HEK293 (cell line): ENCODE data around the gene AURKAIP1.
A peak's percentile ranks its signal among the peaks of the same experiment; 100 is the strongest.

Experiments
- CTCF ChIA-PET: fragments of 350-600 bp; formaldehyde crosslinking; extraction: SDS; loops from one replicate; lab custom pipeline; 2021; ENCODE audit warnings: antibody characterized with exemption; lab: Yijun Ruan, JAX
- POLR2A ChIA-PET: fragments of 300-600 bp; formaldehyde crosslinking; extraction: SDS; loops from one replicate; lab custom pipeline; 2020; ENCODE audit warnings: antibody characterized with exemption, inconsistent platforms; lab: Yijun Ruan, JAX
- H3K27ac ChIP-seq: fragments of 200-500 bp; sonication (Bioruptor generic); 2 replicates; pipeline ENCODE4 v1.5.1; 2014; ENCODE audit warnings: low read depth, low read length, control low read depth, inconsistent platforms; ENCODE audit errors: extremely low read depth
- H3K36me3 ChIP-seq, 2 experiments: fragments of 200-500 bp in 1 of 2; sonication (Bioruptor generic) in 1 of 2; 1 replicate in 1 of 2; 2 replicates in 1 of 2; pipeline ENCODE4 v1.5.1; 2014 to 2017; ENCODE audit warnings: inconsistent platforms in 2 of 2, low read length in 2 of 2; ENCODE audit not compliant: control insufficient read depth in 2 of 2, insufficient read depth in 1 of 2
- H3K4me1 ChIP-seq: fragments of 200-500 bp; sonication (Bioruptor generic); 2 replicates; pipeline ENCODE4 v1.5.1; 2014; ENCODE audit warnings: mild to moderate bottlenecking, low read length, inconsistent platforms; ENCODE audit not compliant: control insufficient read depth, insufficient read depth
- H3K4me3 ChIP-seq: 2 replicates; pipeline ENCODE4 v1.5.1; 2011; ENCODE audit warnings: low read depth, mild to moderate bottlenecking, control low read depth, low read length, moderate library complexity
- H3K9me3 ChIP-seq: fragments of 200-500 bp; sonication (Bioruptor generic); 2 replicates; pipeline ENCODE4 v1.5.1; 2014; ENCODE audit warnings: low read depth, low read length, inconsistent platforms; ENCODE audit not compliant: control insufficient read depth, insufficient read depth
- GLIS1 ChIP-seq: fragments of 450-650 bp; formaldehyde crosslinking; IDR thresholded peaks from 2 replicates; pipeline ENCODE4 v1.5.1; 2016; ENCODE audit warnings: missing biosample characterization, missing genetic modification characterization
- GLIS2 ChIP-seq: fragments of 450-650 bp; formaldehyde crosslinking; IDR thresholded peaks from 2 replicates; pipeline ENCODE4 v1.5.1; 2016; ENCODE audit warnings: missing biosample characterization, missing genetic modification characterization
- KLF10 ChIP-seq: fragments of 450-650 bp; IDR thresholded peaks from 2 replicates; pipeline ENCODE4 v1.5.1; 2018; ENCODE audit warnings: missing biosample characterization, mild to moderate bottlenecking, missing genetic modification characterization
- KLF9 ChIP-seq: fragments of 450-650 bp; formaldehyde crosslinking; IDR thresholded peaks from 2 replicates; pipeline ENCODE4 v1.5.1; 2016; ENCODE audit warnings: missing biosample characterization, missing genetic modification characterization, low read depth
- REPIN1 ChIP-seq: fragments of 450-650 bp; formaldehyde crosslinking; IDR thresholded peaks from 2 replicates; pipeline ENCODE4 v1.5.1; 2017; ENCODE audit warnings: missing biosample characterization, missing genetic modification characterization, low read depth
- SALL2 ChIP-seq: fragments of 450-650 bp; formaldehyde crosslinking; IDR thresholded peaks from 2 replicates; pipeline ENCODE4 v1.5.0; 2017; ENCODE audit warnings: missing biosample characterization, mild to moderate bottlenecking, missing genetic modification characterization, borderline replicate concordance
- ZBTB17 ChIP-seq: fragments of 450-650 bp; formaldehyde crosslinking; IDR thresholded peaks from 2 replicates; pipeline ENCODE4 v1.5.1; 2016; ENCODE audit warnings: missing biosample characterization, missing genetic modification characterization
- ZFHX2 ChIP-seq: fragments of 450-650 bp; formaldehyde crosslinking; conservative IDR thresholded peaks from 2 replicates; pipeline ENCODE4 v1.5.1; 2016; ENCODE audit warnings: missing biosample characterization, missing genetic modification characterization
- ZIC2 ChIP-seq: fragments of 450-650 bp; formaldehyde crosslinking; IDR thresholded peaks from 2 replicates; pipeline ENCODE4 v1.5.1; 2016; ENCODE audit warnings: missing biosample characterization, missing genetic modification characterization
- ZNF37A ChIP-seq: fragments of 450-650 bp; IDR thresholded peaks from 2 replicates; pipeline ENCODE4 v1.5.1; 2018; ENCODE audit warnings: missing biosample characterization, missing genetic modification characterization
- ZNF514 ChIP-seq: fragments of 450-650 bp; formaldehyde crosslinking; IDR thresholded peaks from 2 replicates; pipeline ENCODE4 v1.5.1; 2016; ENCODE audit warnings: missing biosample characterization, missing genetic modification characterization
- ZNF548 ChIP-seq: fragments of 450-650 bp; formaldehyde crosslinking; IDR thresholded peaks from 2 replicates; pipeline ENCODE4 v1.5.1; 2016; ENCODE audit warnings: missing biosample characterization, missing genetic modification characterization
- ZNF600 ChIP-seq: fragments of 450-650 bp; formaldehyde crosslinking; IDR thresholded peaks from 2 replicates; pipeline ENCODE4 v1.5.1; 2016; ENCODE audit warnings: missing biosample characterization, missing genetic modification characterization
- ZNF670 ChIP-seq: fragments of 450-650 bp; formaldehyde crosslinking; IDR thresholded peaks from 2 replicates; pipeline ENCODE4 v1.5.1; 2016; ENCODE audit warnings: missing biosample characterization, missing genetic modification characterization, low read depth
- ZNF701 ChIP-seq: fragments of 450-650 bp; formaldehyde crosslinking; IDR thresholded peaks from 2 replicates; pipeline ENCODE4 v1.5.1; 2016; ENCODE audit warnings: missing biosample characterization, missing genetic modification characterization
- TF ChIP-seq, protein P1 (sequence below): fragments of 450-650 bp; formaldehyde crosslinking; IDR thresholded peaks from 2 replicates; pipeline ENCODE4 v1.5.1; 2016; ENCODE audit warnings: missing biosample characterization, missing genetic modification characterization
- TF ChIP-seq, protein P2 (sequence below): IDR thresholded peaks from 2 replicates; pipeline ENCODE4 v1.6.1; 2011; ENCODE audit warnings: mild to moderate bottlenecking, low read depth, low read length, borderline replicate concordance
- TF ChIP-seq, protein P3 (sequence below): fragments of 450-650 bp; formaldehyde crosslinking; IDR thresholded peaks from 2 replicates; pipeline ENCODE4 v1.5.1; 2016; ENCODE audit warnings: missing biosample characterization, missing genetic modification characterization
- TF ChIP-seq, protein P4 (sequence below): fragments of 450-650 bp; formaldehyde crosslinking; IDR thresholded peaks from 2 replicates; pipeline ENCODE4 v1.5.1; 2016; ENCODE audit warnings: missing biosample characterization, missing genetic modification characterization
- TF ChIP-seq, protein P5 (sequence below): fragments of 450-650 bp; formaldehyde crosslinking; IDR thresholded peaks from 2 replicates; pipeline ENCODE4 v1.5.1; 2016; ENCODE audit warnings: missing biosample characterization, missing genetic modification characterization

AURKAIP1 gene

DNA sequence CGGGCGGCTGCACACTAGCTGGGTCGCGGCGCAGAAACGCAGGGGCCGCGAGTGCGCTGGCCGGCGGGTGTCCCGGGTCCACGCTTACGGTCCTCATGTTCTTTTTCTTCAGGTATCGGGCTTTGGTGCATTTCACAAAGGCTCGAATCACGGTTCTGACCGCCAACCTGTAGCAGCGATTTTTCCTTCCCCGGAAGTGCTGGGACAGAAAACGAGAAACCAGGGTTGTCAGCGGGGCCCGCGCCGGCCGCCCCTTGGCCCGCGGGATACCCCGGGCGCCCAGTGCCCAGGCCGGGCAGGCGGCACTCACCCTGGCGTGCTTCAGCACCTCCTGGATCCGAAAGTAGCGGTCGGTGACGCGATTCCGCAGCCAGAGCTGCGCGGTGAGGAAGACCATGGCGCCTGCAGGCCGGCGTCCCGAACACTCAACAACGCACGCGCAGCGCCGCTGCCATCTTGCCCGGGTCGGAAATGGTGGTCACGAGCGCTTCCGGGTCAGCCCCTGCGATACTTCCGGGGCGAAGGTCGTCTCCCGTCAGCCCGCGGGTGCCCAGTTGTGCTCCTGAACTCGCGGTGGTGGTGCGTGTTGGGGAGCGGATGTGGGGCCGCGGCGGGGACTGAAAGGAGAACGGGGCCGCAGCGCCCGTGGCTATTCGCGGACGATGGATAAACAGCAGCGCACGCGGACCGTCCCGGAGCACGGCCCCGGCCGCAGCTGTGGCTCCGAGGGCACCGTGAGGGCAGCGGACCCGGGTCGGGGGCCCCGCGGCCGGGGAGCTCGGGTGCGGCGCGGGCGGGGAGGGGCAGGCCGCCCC, 32.0 kb upstream of the AURKAIP1 start, which contains the start of gene MRPL20 (continued):
- TF ChIP-seq, protein P1, sequence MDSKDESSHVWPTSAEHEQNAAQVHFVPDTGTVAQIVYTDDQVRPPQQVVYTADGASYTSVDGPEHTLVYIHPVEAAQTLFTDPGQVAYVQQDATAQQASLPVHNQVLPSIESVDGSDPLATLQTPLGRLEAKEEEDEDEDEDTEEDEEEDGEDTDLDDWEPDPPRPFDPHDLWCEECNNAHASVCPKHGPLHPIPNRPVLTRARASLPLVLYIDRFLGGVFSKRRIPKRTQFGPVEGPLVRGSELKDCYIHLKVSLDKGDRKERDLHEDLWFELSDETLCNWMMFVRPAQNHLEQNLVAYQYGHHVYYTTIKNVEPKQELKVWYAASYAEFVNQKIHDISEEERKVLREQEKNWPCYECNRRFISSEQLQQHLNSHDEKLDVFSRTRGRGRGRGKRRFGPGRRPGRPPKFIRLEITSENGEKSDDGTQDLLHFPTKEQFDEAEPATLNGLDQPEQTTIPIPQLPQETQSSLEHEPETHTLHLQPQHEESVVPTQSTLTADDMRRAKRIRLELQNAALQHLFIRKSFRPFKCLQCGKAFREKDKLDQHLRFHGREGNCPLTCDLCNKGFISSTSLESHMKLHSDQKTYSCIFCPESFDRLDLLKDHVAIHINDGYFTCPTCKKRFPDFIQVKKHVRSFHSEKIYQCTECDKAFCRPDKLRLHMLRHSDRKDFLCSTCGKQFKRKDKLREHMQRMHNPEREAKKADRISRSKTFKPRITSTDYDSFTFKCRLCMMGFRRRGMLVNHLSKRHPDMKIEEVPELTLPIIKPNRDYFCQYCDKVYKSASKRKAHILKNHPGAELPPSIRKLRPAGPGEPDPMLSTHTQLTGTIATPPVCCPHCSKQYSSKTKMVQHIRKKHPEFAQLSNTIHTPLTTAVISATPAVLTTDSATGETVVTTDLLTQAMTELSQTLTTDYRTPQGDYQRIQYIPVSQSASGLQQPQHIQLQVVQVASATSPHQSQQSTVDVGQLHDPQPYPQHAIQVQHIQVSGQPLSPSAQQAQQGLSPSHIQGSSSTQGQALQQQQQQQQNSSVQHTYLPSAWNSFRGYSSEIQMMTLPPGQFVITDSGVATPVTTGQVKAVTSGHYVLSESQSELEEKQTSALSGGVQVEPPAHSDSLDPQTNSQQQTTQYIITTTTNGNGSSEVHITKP (tag by site-specific recombination) = 0 out of 2 replicates have a peak, but pooled peaks have one; percentile 9
- TF ChIP-seq, protein P2, sequence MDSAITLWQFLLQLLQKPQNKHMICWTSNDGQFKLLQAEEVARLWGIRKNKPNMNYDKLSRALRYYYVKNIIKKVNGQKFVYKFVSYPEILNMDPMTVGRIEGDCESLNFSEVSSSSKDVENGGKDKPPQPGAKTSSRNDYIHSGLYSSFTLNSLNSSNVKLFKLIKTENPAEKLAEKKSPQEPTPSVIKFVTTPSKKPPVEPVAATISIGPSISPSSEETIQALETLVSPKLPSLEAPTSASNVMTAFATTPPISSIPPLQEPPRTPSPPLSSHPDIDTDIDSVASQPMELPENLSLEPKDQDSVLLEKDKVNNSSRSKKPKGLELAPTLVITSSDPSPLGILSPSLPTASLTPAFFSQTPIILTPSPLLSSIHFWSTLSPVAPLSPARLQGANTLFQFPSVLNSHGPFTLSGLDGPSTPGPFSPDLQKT = peak; percentile 83; the same call in 1 of the 2 replicates
- peak; percentile 11; the same call in 1 of the 2 replicates for TF ChIP-seq ZBTB17 (tag by site-specific recombination)
- peak; percentile 83 for TF ChIP-seq ZNF600 (tag by site-specific recombination)
- TF ChIP-seq, protein P3, sequence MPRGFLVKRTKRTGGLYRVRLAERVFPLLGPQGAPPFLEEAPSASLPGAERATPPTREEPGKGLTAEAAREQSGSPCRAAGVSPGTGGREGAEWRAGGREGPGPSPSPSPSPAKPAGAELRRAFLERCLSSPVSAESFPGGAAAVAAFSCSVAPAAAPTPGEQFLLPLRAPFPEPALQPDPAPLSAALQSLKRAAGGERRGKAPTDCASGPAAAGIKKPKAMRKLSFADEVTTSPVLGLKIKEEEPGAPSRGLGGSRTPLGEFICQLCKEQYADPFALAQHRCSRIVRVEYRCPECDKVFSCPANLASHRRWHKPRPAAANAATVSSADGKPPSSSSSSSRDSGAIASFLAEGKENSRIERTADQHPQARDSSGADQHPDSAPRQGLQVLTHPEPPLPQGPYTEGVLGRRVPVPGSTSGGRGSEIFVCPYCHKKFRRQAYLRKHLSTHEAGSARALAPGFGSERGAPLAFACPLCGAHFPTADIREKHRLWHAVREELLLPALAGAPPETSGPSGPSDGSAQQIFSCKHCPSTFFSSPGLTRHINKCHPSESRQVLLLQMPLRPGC (tag by site-specific recombination) = peak; percentile 51; the same call in 1 of the 2 replicates

DNA sequence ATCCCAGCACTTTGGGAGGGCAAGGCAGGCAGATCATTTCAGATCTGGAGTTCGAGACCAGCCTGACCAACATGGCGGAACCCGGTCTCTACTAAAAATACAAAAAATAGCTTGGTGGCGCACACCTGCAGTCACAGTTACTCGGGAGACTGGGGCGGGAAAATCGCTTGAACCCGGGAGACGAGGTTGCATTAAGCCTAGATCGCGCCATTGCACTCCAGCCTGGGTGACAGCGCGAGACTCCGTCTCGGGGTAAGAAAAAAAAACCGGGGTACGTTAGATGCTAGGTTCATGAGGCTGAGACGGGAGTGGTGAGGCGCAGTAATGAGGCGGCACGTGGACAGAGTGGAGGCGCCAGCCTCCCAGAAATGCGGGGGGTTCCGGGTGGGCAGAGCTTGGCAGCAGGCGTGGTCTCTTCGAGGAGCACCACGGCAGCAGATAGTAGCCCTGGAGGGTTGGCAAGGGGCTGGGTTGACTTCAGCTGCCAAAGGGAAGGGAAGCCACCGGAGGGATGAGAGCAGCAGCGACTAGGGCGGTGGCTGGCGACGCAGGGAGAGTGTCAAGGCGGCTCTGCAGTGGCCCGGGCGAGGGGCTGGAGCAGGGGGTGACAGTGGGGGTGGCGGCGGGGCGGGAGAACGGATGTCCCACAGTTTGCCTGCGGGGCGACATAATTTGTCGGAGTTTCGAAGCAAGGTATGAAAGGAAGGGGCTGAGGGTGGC, 31.3 kb upstream of the AURKAIP1 start:
- peak overlapping the region; percentile 84 for H3K4me3 ChIP-seq
- 0 out of 2 replicates have a peak, but pooled peaks have one; percentile 7 for TF ChIP-seq GLIS1 (tag by site-specific recombination)
- no peak for TF ChIP-seq REPIN1 (tag by site-specific recombination)
- TF ChIP-seq GLIS2 = peak; percentile 46
- H3K9me3 ChIP-seq = no peaks in the 10 kb centered on the region
- POLR2A ChIA-PET = interaction anchor here (0.6 to 1.0 kb wide), 3 partner anchors 31 to 159 kb away, joined by 3 read pairs; partner anchors contain the start of gene AURKAIP1
- H3K36me3 ChIP-seq = peaks cover 19 to 66% of the 10 kb centered on the region in 2 experiments; a peak in 2 of 3 replicates
- no peaks in the 10 kb centered on the region for H3K4me1 ChIP-seq
- peak overlapping the region; percentile 87 for H3K27ac ChIP-seq
- CTCF ChIA-PET = interaction anchor here (0.6 to 1.4 kb wide), 5 partner anchors 32 to 62 kb away, joined by 3 to 4 read pairs (median 3); no protein-coding TSS in a partner anchor

DNA sequence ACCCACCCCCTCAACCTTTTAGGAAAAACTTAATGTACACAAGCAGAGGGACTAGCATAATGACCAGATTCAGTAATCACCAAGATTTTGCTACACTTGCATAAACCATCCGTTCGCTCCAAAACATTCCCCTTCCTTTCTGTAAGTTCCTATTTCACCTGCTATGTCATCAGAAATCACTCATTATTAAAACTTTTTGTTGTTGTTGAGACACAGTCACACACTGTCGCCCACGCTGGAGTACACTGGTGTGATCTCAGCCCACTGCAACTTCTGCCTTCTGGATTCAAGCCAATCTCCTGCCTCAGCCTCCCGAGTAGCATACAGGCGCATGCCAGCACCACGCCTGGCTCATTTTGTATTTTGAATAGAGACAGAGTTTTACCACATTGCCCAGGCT, 28.6 kb upstream of the AURKAIP1 start:
- Histone ChIP-seq H3K36me3 (peaks cover 19 to 69% of the 10 kb centered on the region in 2 experiments; a peak in 2 of 3 replicates), H3K27ac (peak overlapping the region; percentile 8; the same call in 1 of the 2 replicates), H3K4me1 (no peaks in the 10 kb centered on the region), H3K9me3 (no peaks in the 10 kb centered on the region), H3K4me3 (no peak overlapping the region)
- ChIA-PET POLR2A (interaction anchor here (0.7 to 1.2 kb wide), 2 partner anchors 22 to 38 kb away, joined by 3 to 4 read pairs; a partner anchor contains a TSS), CTCF (interaction anchor here (1.2 kb wide), 1 partner anchor 37 kb away, joined by 4 read pairs; no protein-coding TSS in a partner anchor)
- TF ChIP-seq, protein P4, sequence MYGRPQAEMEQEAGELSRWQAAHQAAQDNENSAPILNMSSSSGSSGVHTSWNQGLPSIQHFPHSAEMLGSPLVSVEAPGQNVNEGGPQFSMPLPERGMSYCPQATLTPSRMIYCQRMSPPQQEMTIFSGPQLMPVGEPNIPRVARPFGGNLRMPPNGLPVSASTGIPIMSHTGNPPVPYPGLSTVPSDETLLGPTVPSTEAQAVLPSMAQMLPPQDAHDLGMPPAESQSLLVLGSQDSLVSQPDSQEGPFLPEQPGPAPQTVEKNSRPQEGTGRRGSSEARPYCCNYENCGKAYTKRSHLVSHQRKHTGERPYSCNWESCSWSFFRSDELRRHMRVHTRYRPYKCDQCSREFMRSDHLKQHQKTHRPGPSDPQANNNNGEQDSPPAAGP (tag by site-specific recombination) = no peak
- TF ChIP-seq ZNF548 = no peak
- TF ChIP-seq, protein P5, sequence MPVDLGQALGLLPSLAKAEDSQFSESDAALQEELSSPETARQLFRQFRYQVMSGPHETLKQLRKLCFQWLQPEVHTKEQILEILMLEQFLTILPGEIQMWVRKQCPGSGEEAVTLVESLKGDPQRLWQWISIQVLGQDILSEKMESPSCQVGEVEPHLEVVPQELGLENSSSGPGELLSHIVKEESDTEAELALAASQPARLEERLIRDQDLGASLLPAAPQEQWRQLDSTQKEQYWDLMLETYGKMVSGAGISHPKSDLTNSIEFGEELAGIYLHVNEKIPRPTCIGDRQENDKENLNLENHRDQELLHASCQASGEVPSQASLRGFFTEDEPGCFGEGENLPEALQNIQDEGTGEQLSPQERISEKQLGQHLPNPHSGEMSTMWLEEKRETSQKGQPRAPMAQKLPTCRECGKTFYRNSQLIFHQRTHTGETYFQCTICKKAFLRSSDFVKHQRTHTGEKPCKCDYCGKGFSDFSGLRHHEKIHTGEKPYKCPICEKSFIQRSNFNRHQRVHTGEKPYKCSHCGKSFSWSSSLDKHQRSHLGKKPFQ (tag by site-specific recombination) = peak; percentile 60; the same call in 1 of the 2 replicates
- TF ChIP-seq ZNF37A (tag by site-specific recombination) = no peak
- TF ChIP-seq ZNF514 (tag by site-specific recombination) = no peak
- no peak for TF ChIP-seq ZNF670
- peak; percentile 76 for TF ChIP-seq ZFHX2 (tag by site-specific recombination)
- TF ChIP-seq ZNF701 = no peak
- no peak for TF ChIP-seq ZIC2
- TF ChIP-seq SALL2 (tag by site-specific recombination) = no peak
- TF ChIP-seq KLF9 = no peak
- no peak for TF ChIP-seq KLF10 (tag by site-specific recombination)
